GM08714 (cell line): ENCODE data around the gene ADGRV1.

Source experiments
- H3K4me3 ChIP-seq: fragments of 200-500 bp; sonication (Bioruptor generic); 2 replicates; pipeline ENCODE4 v1.5.1; 2014; ENCODE audit warnings: mild to moderate bottlenecking, low read length, inconsistent platforms
- ZNF274 ChIP-seq: IDR thresholded peaks from 2 replicates; pipeline ENCODE4 v1.6.1; 2012; ENCODE audit warnings: mild to moderate bottlenecking, low read depth, low read length

ADGRV1 gene

DNA sequence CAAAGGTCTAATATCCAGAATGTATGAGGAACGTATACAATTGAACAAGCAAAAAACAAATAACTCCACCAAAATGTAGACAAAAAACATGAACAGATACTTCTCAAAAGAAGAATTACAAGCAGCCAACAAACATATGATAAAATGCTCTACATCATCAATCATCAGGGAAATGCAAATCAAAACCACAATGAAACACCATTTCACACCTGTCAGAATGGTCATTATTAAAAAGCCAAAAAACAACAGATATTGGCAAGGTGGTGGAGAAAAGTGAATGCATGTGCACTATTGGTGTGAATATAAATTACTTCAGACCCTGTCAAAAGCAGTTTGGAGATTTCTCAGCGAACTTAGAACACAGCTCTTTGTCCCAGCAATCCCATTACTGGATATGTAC, 510.8 kb downstream of the ADGRV1 start:
- H3K4me3 ChIP-seq = no peak overlapping the region
- no peak for TF ChIP-seq ZNF274

DNA sequence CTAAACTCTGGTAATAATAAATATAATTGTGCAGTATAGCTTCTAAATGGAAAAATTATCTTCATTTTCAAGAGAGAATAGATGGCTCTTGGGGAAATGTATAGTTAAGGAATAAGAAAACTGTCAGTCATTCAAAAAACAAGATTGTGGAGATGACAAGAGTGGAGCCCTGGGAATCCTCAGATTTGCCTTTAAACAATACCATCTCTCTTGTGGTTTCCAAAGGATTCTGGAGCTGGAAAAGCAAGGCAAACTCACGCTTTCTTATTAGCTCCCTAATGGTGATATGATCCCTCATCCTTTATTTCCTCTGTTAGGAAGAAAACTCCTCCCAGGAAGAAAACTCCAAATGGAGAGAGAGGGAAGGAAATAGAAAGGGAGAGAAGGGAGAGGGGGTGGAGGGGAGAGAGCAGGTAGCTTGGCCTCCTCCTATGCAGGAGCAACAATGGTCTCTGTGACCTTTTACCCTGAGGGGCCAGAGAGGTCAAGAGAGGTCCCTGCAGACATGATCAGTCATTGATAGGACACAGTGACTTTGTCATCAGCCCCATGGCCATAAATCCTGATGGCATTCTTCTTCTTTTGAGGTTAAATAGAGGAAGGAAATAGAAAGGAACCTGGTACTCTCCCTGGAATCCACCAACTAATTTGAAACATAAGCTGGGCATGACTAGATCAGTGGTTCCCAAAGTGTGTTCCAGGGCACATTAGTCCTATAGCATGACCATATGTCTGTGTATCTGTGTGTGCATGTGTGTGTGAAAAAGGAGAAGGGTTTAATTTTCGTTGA, 512.4 kb downstream of the ADGRV1 start:
- H3K4me3 ChIP-seq = no peak overlapping the region
- TF ChIP-seq ZNF274 = no peak

DNA sequence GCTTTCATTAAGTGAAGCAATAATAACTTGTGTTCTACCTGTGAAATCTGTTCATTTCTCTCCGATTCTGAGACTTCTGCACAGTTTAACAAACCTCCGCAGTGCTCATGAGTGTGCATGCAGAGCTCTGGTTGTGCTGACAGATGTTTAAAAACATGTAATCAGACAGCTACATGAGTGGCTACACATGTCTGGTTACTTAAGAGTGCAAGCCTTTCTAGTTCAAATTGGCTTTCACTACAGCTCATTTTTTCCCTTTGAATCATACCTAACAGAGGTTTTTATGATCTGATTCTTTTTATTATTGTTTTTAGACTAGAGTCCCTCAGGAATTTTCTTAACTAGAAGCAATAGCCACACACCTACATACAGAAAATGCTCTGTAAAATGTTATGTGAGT, 514.3 kb downstream of the ADGRV1 start:
- TF ChIP-seq ZNF274 = no peak
- no peak overlapping the region for H3K4me3 ChIP-seq

DNA sequence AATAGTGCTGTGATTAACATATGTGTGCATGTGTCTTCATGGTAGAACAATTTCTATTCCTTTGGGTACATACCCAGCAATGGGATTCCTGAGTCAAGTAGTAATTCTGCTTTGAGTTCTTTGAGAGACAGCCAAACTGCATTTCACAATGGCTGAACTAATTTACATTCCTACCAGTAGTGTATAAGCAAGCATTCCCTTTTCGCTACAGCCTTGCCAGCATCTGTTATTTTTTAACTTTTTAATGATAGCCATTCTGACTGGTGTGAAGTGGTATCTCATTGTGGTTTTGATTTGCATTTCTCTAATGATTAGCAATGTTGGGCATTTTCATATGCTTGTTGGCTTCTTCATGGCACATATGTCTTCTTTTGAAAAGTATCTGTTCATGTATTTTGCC, 516.0 kb downstream of the ADGRV1 start:
- no peak overlapping the region for H3K4me3 ChIP-seq
- TF ChIP-seq ZNF274 = no peak

DNA sequence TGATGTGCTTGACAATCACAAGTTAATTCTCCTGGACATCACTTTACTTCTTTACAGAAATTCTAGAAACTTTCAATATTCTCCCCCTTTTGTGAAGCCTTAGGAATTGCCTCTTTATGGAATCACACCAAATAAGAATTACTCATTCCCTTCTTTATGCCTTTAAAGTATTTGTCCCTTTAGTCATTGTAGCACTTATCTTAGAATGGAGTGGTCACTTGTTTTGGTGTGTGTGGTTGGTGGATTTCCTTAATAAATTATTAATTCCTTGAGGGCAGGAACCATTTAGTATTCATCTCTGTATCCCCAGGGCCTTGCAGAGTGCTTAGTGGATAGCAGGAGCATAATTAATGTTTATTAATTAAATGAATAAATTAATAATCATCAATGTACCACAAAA, 517.5 kb downstream of the ADGRV1 start:
- no peak overlapping the region for H3K4me3 ChIP-seq
- TF ChIP-seq ZNF274 = no peak

DNA sequence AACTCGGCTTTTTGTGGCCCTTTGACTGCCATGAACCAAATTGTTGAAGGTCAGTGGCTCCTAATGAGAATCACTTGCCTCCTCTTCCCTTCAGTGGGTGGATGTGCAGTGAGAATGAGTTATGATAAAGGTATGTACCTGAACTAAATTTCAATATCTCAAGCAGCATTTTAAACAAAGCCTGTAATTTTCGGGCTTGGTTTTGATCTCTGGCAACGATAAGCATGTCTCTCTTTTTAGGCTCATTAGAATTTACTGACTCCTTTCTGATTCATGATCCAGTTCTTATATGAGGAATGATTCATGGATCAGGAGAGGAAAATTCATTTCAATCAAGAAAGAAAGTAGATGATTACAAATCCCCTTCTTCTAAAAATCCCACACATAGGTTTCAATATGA, 519.0 kb downstream of the ADGRV1 start:
- no peak for TF ChIP-seq ZNF274
- no peak overlapping the region for H3K4me3 ChIP-seq

DNA sequence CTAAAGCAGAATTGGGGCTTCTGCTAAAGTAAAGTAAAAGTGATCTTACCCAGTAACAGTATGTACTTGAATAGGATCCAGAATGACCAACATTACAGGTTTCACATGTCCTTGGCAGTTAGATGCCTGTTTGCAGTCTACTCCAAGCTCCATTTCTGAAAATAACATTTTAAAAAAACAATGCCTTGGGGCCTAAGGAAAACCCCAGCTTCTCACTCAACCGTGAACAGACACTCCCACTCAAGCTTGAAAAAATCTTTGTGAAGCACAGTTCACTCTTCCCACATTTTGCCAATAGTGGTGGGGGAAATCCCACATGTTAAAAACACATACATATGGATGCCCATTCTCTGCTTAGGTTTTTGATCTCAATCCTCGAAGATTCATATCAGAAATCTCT, 520.4 kb downstream of the ADGRV1 start:
- H3K4me3 ChIP-seq = no peak overlapping the region
- TF ChIP-seq ZNF274 = no peak

DNA sequence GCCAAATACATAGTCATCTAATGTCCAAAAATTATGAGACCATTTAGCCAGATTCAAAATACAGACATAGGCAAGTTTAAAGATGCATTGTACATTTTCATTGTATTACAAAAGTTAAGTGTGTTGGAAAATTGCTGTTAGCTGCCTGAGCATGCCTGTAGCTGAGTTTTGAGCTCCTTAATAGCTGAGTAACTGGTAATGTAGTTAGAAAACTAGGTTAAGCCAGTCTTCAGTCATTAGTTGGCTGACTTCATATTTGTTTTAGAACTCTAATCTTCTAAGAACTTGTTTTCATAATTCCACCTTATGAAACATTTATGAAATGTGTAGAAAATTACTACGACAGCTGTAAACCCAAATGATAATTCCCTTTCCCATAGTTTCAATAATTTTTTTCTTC, 531.2 kb downstream of the ADGRV1 start:
- TF ChIP-seq ZNF274 = no peak
- no peak overlapping the region for H3K4me3 ChIP-seq

DNA sequence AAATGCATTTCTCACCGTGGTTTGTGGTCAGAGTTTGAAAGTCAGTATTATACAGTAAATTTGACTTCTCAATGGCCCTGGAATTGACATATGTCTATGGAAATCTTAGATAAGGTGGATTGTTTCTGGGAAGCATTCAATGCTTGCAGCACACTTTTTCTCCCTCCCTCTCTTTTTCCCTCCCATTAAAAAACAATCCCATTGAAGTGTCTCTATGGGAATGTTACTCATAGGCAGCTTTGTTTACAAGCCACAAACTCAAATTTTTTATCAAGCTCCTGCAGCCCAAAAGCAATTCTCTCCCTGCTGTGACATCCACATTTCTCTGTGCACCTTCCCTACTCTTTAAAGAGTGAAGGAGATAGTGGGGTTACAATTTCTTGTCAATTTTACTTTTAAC, 532.4 kb downstream of the ADGRV1 start:
- H3K4me3 ChIP-seq = no peak overlapping the region
- no peak for TF ChIP-seq ZNF274

DNA sequence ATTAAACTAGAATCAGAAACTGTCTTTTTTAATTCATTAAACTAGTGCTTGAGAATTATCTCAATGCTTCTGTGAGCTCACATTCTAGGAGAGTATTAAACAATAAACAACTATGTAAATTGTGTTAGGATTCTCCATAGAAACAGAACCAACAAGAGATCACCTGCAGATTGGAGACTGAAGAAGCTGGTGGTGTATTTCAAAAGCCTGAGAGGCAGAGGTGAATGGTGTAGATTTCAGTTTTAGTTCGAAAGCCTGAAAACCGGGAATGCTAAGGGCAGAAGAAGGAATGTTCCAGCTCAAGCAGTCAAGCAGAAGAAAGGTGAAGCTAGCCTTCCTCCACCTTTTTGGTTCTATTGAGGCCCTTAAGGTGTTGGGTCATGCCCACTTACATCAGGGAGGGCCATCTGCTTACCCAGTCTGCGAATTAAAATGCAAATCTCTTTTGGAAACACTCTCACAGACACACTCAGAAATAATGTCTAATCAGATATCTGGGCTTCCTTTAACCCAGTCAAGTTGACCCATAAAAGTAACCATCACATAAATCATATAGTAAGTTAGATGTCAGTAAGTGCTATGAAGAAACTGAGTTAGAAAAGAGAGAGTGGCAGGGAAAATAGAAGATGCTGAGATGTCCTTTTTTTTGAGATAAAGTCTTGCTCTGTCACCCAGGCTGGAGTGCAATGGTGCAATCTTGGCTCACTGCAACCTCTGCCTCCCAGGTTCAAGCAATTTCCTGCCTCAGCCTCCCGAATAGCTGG, 533.1 kb downstream of the ADGRV1 start:
- H3K4me3 ChIP-seq = no peak overlapping the region
- no peak for TF ChIP-seq ZNF274

DNA sequence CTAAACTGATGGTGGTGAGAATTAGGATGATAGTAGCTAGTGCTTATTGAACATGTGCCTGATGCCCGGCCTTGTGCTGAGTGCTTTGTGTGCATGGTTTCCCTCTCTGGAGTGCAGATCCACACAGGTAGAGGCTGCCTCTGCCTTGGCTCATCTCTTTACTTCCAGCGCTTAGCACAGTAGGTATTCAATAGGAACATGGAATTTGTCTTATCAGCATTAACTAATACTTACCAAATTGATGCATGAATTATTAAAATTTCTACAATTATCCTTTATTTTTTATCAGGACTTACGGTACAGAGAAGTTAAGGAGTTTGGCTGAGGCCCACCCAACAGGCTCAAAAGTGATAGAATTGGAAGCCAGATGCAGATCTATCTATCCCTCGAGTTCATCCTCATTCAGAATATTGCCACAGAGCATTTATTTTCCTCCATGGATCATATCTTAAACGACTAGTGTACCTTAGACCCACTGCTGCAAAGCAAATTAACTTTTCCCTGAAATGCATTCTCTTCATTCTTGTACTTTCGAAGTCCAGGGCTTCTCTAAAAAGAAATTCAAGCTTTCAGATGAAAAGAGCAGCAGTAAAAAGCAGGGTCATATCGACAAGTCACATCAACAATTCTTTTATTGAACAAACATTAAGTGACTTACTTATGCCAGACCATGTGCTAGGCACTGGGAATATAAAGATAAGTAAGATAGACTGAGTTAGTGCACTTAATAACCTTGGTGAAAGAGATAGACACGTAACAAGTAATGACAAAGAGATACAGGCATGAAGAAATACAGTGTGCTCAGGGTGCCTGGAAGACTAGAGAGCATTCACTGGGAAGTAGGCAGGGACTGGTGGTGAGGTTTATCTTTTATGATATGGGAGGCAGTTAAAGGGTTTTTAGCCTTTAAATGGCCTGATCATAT, 534.5 kb downstream of the ADGRV1 start:
- no peak overlapping the region for H3K4me3 ChIP-seq
- no peak for TF ChIP-seq ZNF274

DNA sequence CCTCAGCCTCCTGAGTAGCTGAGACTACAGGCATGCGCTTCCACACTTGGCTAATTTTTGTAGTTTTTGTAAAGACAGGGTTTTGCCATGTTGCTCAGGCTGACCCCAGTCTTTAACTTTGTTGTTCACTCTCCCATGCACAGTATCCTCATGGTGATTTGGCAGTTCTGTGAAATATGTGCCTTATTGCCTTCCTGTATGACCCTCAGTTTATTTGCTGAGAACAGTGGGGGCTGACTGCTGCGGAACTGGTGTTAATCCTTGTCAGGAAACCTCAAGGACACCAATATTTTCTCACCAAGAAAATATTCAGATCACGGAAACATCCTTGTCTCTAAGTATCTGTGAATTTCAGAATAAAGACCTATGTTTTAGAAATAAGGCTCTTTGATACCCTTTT, 536.7 kb downstream of the ADGRV1 start:
- no peak overlapping the region for H3K4me3 ChIP-seq
- no peak for TF ChIP-seq ZNF274

DNA sequence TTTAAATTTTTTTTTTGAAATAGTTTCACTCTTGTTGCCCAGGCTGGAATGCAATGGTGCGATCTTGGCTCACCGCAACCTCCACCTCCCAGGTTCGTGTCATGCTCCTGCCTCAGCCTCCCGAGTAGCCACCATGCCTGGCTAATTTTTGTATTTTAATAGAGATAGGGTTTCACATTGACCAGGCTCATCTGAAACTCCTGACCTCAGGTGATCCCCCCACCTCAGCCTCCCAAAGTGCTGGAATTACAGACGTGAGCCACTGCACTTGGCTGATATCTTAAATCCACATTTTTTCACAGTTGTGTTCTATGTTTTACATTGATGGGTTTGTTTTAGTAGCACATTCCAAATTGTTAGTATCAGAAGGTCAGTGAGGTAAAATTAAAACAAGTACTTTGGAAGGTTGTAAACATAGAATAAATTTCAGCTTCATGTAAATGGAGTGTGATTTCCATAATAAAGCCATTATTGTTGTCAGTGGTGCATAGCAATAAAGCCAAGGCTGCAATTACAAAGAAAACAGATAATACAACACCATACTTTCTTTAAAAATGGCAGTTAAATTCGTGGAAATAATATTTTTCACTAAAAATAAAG, 537.3 kb downstream of the ADGRV1 start:
- TF ChIP-seq ZNF274 = no peak
- no peak overlapping the region for H3K4me3 ChIP-seq

DNA sequence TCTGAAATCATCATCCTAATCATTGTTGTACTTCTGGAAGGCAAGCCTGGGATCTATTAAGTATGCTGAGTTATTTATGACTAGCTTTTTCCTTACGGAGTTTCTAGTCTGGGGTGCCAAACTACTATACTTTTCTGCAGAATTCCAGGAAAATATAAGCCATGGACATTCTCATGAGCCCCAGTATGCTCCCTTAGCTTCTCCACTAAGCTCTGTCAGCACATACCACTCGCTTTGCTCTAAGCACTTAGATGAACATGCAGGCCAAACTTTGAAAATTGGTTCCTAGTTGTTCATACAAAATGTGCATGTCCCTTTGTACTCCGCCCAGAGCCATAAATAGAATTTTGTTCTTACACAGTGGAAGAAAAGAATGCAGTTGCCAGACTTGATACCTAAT, 539.9 kb downstream of the ADGRV1 start:
- no peak overlapping the region for H3K4me3 ChIP-seq
- no peak for TF ChIP-seq ZNF274
